Activated CD4-positive, alpha-beta T cell treated with anti-CD3 and anti-CD28 coated beads, Interleukin-2, amount 50 U/mL, for 24 hours (primary cell): Measurements from ENCODE around the gene CT45A7.
"Not testable (repeated sequence)": the region's sequence is repeated elsewhere in the genome, so short reads cannot be mapped to it uniquely, and the experiment has no call there.

Experiments used
- DNase-seq, 2 donors: peaks; one replicate each; pipeline ENCODE4 v3.0.0-alpha.2; 2020; ENCODE audit warnings: low read depth in 1 of 2, low spot score in 1 of 2

The CT45A7 gene

GRCh38 chrX:135837180-135837579 is at the start of gene CT45A7:
TSS of gene CT45A7 (minus strand) at chrX:135837280. CDS start at chrX:135833533, 3,747 bp downstream.
- DNase-seq = not testable (repeated sequence)

GRCh38 chrX:135882741-135883140 is 45.7 kb upstream of the CT45A7 start:
- DNase-seq = not testable (repeated sequence)

- not testable (repeated sequence) for DNase-seq
Observed at GRCh38 chrX:135871712-135872111, 34.6 kb upstream of the CT45A7 start, which contains the start of gene CT45A9. TSS of gene CT45A9 (minus strand) at chrX:135871812. CDS start at chrX:135868061, 3,751 bp downstream.

- DNase-seq = not testable (repeated sequence)
Observed at GRCh38 chrX:135854438-135854837, 17.4 kb upstream of the CT45A7 start, which contains the start of gene CT45A8. TSS of gene CT45A8 (minus strand) at chrX:135854538. CDS start at chrX:135850783, 3,755 bp downstream.

GRCh38 chrX:135819912-135820311 is 17.2 kb downstream of the CT45A7 start, which contains the start of gene CT45A2:
TSS of gene CT45A2 (minus strand) at chrX:135820012. CDS start at chrX:135816265, 3,747 bp downstream.
- not testable (repeated sequence) for DNase-seq

GRCh38 chrX:135802687-135803086 is 34.4 kb downstream of the CT45A7 start, which contains the start of gene CT45A6:
TSS of gene CT45A6 (minus strand) at chrX:135802787. CDS start at chrX:135798993, 3,794 bp downstream.
- not testable (repeated sequence) for DNase-seq

- DNase-seq = not testable (repeated sequence)
Observed at GRCh38 chrX:135785403-135785802, 51.7 kb downstream of the CT45A7 start, which contains the start of gene CT45A5. TSS of gene CT45A5 (minus strand) at chrX:135785503. CDS start at chrX:135781729, 3,774 bp downstream.
